ENCODE measurements around the gene CAMSAP2.
A peak's percentile ranks its signal among the peaks of the same experiment; 100 is the strongest.

CAMSAP2 gene

DNA sequence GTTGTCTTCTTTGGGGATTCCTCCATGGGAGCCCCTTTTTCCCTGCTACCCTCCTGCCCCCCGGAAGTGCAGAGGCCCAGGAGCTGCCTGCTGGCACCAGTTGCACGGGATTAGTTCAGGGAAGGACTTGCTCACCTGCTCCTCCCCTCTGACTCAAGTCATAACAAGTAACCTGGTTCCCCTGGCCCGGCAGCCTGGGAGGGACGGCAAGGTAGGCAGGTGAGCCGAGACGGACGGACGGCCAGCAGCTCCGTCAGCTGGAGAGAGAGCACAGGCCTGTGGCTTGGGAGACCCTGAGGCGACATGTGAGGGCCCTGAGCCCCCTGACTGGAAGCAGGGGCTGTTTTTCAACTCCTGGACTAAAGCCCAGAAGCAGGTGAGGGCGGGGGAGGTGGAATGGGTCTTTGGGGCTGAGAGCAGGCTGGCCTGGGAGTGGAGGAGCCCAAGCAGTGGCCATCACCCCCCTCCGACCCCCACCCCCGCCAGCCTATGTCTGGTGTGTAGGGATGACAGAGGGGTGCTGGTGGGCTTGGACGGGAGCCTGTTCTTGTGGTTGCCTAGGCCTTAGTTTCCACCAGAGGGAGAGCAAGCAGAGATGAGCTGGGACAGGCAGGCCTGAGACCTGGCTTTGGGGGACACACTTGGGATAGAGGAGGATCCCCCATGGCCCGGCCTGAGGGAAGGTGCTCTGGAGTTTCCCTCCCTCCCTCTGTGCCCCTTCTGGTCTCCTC is 156.2 kb downstream of the CAMSAP2 start, which contains the start of gene INAVA:
INAVA (plus strand) TSS at position 189 of the 731 bp plus-strand sequence. CDS start 3,501 bp downstream, outside the sequence.
- Histone ChIP-seq H3K36me3 (no peaks in the 10 kb centered on the region), H3K4me3 (no peak within 1 kb of the TSS), H3K9me3 (replicated peaks in 1 of 11) (0 out of 22 replicates have a peak, but pooled peaks cover 0 to 3% (median 0%) of the 10 kb centered on the region in 11 experiments), H3K4me1 (peaks cover 41 to 95% (median 76%) of the 10 kb centered on the region in 10 experiments), H3K4me2 (peak within 1 kb of the TSS in 10 of 11 experiments; percentile 10 to 66 (median 42); a peak in 12 of 22 replicates), H3K27me3 (peaks cover 34 to 48% (median 45%) of the 10 kb centered on the region in 11 experiments), H4K20me1 (no peaks in the 10 kb centered on the region), H3K9ac (no peak within 1 kb of the TSS), H3K27ac (no peak within 1 kb of the TSS)
- no peak for TF ChIP-seq Cebpa-rat (IDR thresholded peaks at IDR 0.05)

DNA sequence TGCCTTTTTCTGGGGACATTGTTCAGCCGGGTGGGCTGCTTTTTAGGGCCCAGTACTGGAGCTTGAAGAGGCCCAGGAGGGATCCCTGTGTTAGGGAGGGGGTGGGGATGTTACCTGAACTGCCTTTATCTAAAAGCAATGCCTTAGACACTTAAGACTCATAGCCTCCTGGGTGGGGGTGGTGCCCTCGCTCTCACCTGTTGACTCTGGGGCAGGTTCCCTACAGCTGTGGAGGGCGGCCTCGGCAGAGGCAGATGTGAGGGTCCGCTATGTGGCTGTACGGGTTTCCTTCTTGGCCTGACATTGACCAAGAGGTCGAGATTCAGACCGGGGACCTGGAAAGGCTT is 156.7 kb downstream of the CAMSAP2 start:
- Histone ChIP-seq H3K27ac (no peak overlapping the region), H3K4me2 (peak overlapping the region in 8 of 11 experiments; percentile 15 to 66 (median 48); a peak in 6 of 22 replicates), H4K20me1 (no peaks in the 10 kb centered on the region), H3K4me3 (no peak overlapping the region), H3K9ac (no peak overlapping the region), H3K36me3 (no peaks in the 10 kb centered on the region), H3K4me1 (peaks cover 41 to 95% (median 75%) of the 10 kb centered on the region in 10 experiments), H3K27me3 (peaks cover 31 to 43% (median 39%) of the 10 kb centered on the region in 11 experiments), H3K9me3 (replicated peaks in 1 of 11) (0 out of 22 replicates have a peak, but pooled peaks cover 0 to 3% (median 0%) of the 10 kb centered on the region in 11 experiments)
- TF ChIP-seq Cebpa-rat (IDR thresholded peaks at IDR 0.05), result no peak

DNA sequence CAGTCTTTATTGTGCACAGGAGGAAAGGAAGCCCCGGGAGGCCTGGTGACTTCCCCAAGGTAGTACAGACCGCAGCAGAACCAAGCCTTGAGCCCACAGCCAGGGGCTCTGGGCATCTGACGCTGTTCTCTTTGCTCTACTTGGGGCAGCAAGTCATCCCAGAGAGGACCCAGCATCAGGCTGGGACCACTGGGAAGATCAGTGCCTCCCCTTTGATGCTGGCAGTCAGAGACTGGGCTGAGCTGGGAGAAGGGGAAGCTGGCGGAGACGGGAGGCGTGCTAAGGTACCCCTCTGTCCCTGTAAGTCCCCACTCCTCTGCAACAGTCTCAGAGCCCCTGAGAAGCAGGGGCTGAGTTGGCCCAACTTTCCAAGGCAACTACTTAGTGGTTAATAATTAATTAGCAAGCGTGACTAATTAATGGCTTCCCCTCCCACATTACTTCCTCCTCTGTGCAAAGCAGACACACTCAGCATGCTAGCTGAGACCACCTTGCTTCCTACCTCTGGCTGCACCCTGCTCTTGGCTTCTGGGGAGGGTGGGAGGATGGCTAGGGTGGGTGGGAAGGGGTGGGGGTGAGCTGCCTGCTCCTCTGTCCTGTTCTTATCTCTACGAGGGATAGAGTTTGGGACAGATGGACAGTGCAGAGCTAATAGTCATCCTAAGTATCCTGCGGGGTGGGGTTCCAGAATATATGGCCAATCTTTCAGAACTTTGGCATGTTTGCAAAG is 157.3 kb downstream of the CAMSAP2 start:
- Histone ChIP-seq H3K9me3 (replicated peaks in 1 of 11) (no peaks in the 10 kb centered on the region), H3K27ac (no peak overlapping the region), H4K20me1 (no peaks in the 10 kb centered on the region), H3K9ac (no peak overlapping the region), H3K4me2 (peak overlapping the region in 10 of 11 experiments; percentile 10 to 81 (median 38); a peak in 12 of 22 replicates), H3K4me1 (peaks cover 40 to 95% (median 72%) of the 10 kb centered on the region in 10 experiments), H3K27me3 (peaks cover 26 to 37% (median 34%) of the 10 kb centered on the region in 11 experiments), H3K36me3 (no peaks in the 10 kb centered on the region), H3K4me3 (no peak overlapping the region)
- no peak for TF ChIP-seq Cebpa-rat (IDR thresholded peaks at IDR 0.05)

- no peaks in the 10 kb centered on the region for H3K9me3 ChIP-seq (replicated peaks in 1 of 11)
- no peaks in the 10 kb centered on the region for H3K36me3 ChIP-seq
- peak overlapping the region in 10 of 11 experiments; percentile 30 to 81 (median 54); a peak in 16 of 22 replicates for H3K4me2 ChIP-seq
- peaks cover 19 to 30% (median 27%) of the 10 kb centered on the region in 11 experiments for H3K27me3 ChIP-seq
- H3K9ac ChIP-seq, result no peak overlapping the region
- H3K4me3 ChIP-seq, result no peak overlapping the region
- peaks cover 33 to 92% (median 66%) of the 10 kb centered on the region in 10 experiments for H3K4me1 ChIP-seq
- TF ChIP-seq Cebpa-rat (IDR thresholded peaks at IDR 0.05), result no peak
- H4K20me1 ChIP-seq, result no peaks in the 10 kb centered on the region
- H3K27ac ChIP-seq, result no peak overlapping the region; a peak in 1 of 22 replicates
Measured at GRCh38 chr1:200896531-200897196, 158.0 kb downstream of the CAMSAP2 start.

- Histone ChIP-seq H3K9ac (no peak overlapping the region), H3K4me2 (peak overlapping the region; percentile 37 to 81 (median 59); a peak in 17 of 22 replicates), H3K27me3 (peaks cover 13 to 24% (median 21%) of the 10 kb centered on the region in 11 experiments), H3K27ac (peak overlapping the region in 2 of 11 experiments; percentile 13 to 31; a peak in 2 of 22 replicates), H3K4me3 (no peak overlapping the region), H4K20me1 (no peaks in the 10 kb centered on the region), H3K9me3 (replicated peaks in 1 of 11) (no peaks in the 10 kb centered on the region), H3K36me3 (no peaks in the 10 kb centered on the region), H3K4me1 (peaks cover 29 to 92% (median 61%) of the 10 kb centered on the region in 10 experiments)
- TF ChIP-seq Cebpa-rat (IDR thresholded peaks at IDR 0.05), result no peak
Measured at GRCh38 chr1:200897259-200897658, 158.6 kb downstream of the CAMSAP2 start.

DNA sequence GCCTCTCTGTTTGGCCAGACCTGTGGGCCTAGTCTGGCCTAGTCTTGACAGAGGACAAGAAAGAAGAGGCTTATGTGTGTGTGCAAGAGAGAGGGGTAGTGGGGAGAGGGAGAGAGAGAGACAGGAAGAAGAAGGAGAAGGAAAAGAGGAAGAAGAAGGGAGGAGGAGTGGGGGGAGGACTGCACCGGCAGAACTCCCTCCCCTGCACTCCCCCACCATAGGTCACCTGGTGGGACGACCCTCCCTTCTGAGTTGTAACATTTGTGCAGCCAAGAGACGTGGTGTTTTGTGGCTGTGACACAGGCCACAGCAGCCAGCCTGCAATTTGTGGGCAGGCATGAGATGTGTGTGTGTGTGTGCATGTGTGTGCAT is 160.3 kb downstream of the CAMSAP2 start:
- no peak for TF ChIP-seq Cebpa-rat (IDR thresholded peaks at IDR 0.05)
- Histone ChIP-seq H3K4me3 (no peak overlapping the region), H3K36me3 (no peaks in the 10 kb centered on the region), H3K4me1 (peaks cover 29 to 93% (median 60%) of the 10 kb centered on the region in 10 experiments), H3K9ac (peak overlapping the region in 1 of 11 experiments; percentile 17; a peak in 1 of 22 replicates), H3K27ac (peak overlapping the region in 6 of 11 experiments; percentile 12 to 37 (median 26); a peak in 5 of 22 replicates), H4K20me1 (no peaks in the 10 kb centered on the region), H3K27me3 (peaks cover 0 to 7% (median 4%) of the 10 kb centered on the region in 11 experiments; a peak in 15 of 22 replicates), H3K4me2 (peak overlapping the region; percentile 25 to 81 (median 59)), H3K9me3 (replicated peaks in 1 of 11) (no peaks in the 10 kb centered on the region)

DNA sequence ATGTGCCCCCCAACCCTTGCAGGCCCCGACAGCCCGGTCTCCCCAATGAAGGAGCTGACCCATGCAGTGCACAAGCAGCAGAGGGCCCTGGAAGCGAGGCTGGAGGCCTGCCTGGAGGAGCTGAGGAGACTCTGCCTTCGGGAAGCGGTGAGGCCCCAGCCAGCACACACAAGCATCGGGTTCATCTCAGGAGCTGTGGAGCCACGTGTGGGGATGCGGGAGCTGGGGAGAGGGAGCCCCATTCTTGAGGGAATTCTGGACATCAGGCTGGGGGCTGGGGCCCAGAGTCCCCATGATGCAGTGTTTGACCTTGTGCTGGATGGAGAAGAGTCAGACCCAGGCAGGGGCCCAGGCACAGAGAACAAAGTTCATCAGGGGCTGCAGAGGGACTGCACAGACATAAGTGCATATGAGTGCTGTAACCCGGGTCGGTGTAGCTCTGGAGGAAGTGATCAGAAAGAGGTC is 160.8 kb downstream of the CAMSAP2 start:
- Histone ChIP-seq H3K4me1 (peaks cover 29 to 93% (median 64%) of the 10 kb centered on the region in 10 experiments), H4K20me1 (no peaks in the 10 kb centered on the region), H3K4me3 (no peak overlapping the region), H3K36me3 (no peaks in the 10 kb centered on the region), H3K9me3 (replicated peaks in 1 of 11) (no peaks in the 10 kb centered on the region), H3K9ac (no peak overlapping the region; a peak in 1 of 22 replicates), H3K4me2 (peak overlapping the region; percentile 25 to 81 (median 59)), H3K27me3 (peaks cover 0 to 2% (median 0%) of the 10 kb centered on the region in 11 experiments; a peak in 1 of 22 replicates), H3K27ac (peak overlapping the region in 4 of 11 experiments; percentile 2 to 47 (median 18); a peak in 5 of 22 replicates)
- no peak for TF ChIP-seq Cebpa-rat (IDR thresholded peaks at IDR 0.05)

All from BLaER1 treated with 17β-estradiol and CSF1 and Interleukin-3, amounts not matched to agents 10 nM and 100 nM (cell line).